GM12874 (cell line): ENCODE data around the gene KIF13A.

ENCODE experiments used
- TF ChIP-seq, protein P1 (sequence below): IDR thresholded peaks from 2 replicates; pipeline ENCODE4 v1.5.1; 2011; ENCODE audit warnings: low read depth, mild to moderate bottlenecking, control low read depth, low read length, moderate library complexity; ENCODE audit not compliant: insufficient read depth

The KIF13A gene

DNA sequence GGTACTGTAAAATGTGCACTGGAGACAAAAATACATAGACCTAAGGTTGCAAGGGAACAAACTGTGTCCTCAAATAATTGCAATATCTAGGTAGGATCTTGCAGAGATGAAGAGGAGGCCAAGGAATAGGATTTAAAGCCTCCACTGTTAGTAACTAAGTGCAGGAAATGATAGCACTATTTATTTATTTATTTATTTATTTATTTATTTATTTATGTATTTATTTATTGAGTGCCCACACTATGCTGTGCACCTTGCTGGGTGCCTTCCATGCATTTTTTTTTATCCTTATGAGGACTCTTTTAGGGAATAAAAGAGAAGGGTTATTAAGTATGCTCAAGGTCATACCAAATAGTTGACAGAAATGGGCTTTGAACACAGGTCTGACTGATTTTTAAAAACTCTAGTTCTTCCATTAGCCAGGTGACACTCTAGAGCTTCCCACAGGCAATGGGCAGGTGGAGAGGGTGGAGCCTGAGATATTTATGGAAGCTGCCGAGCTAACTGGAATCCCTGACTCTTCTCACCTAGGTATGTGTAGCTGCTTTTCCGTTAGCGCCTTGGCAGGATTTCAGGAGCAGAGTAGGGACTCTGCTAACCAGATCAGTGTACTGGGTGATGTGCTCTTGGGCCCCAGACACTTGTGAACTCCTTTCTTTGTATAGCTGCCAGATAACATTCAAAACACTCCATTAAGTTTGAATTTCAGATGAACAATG is 268.0 kb downstream of the KIF13A start:
- TF ChIP-seq, protein P1, sequence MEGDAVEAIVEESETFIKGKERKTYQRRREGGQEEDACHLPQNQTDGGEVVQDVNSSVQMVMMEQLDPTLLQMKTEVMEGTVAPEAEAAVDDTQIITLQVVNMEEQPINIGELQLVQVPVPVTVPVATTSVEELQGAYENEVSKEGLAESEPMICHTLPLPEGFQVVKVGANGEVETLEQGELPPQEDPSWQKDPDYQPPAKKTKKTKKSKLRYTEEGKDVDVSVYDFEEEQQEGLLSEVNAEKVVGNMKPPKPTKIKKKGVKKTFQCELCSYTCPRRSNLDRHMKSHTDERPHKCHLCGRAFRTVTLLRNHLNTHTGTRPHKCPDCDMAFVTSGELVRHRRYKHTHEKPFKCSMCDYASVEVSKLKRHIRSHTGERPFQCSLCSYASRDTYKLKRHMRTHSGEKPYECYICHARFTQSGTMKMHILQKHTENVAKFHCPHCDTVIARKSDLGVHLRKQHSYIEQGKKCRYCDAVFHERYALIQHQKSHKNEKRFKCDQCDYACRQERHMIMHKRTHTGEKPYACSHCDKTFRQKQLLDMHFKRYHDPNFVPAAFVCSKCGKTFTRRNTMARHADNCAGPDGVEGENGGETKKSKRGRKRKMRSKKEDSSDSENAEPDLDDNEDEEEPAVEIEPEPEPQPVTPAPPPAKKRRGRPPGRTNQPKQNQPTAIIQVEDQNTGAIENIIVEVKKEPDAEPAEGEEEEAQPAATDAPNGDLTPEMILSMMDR = no peak

DNA sequence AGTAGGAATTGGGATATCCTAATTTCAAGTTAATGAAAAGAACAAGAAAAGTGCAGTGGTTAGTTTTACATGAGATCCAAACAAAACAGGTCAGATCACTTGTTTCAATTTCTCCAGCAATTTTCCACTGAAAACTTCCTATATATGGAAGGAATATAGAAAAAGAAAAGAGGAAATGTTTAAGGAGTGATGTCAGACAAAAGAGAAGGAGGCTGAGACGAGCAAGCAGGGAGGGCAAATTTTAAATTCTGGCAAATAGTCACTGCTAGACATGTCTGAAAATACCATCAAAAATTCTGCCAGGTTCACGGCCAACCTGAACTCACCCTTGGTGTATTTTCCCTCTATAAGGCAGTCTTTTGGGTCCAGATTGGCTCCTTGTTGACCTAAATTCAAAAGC is 271.2 kb downstream of the KIF13A start:
- TF ChIP-seq, protein P1 = no peak

GRCh38 chr6:17714879-17715851 is 272.3 kb downstream of the KIF13A start:
- TF ChIP-seq, protein P1 = no peak

DNA sequence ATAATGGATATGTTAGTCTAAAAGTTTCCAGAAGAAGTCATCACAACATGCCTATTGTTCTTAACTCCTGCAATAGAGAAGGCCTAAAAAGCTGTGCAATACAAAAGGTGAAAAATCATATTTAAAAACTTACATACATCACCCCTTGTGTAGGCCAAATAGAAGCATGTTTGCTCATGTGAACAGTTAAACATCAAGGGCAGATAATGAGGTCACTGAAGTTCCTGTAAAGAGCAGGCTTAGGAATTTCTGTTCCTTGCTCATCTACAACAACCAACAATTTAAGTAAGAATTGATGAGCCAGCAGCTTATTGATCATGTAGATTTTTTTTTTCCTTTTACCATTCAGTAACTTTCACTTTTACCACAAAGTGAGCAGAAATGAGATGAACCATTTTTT is 273.3 kb downstream of the KIF13A start:
- TF ChIP-seq, protein P1 = no peak

DNA sequence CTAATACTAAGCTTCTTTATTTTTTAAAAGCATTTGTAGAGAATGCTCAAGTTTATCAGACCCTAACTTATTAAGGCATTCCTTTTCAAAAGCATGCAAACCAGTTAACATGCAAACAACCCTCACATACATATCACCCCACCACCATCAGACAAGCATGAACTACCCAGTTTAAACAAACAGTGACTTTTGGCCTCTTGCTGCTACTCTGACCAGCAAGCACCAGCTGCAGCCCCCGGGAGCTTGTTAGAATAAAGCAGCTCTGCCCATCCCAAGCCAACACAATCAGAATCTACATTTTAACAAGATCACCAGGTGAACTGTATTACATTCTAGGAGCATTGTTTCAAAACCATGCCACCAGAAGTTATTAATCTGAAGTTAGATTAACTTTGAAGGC is 274.9 kb downstream of the KIF13A start:
- TF ChIP-seq, protein P1 = no peak

- TF ChIP-seq, protein P1 = no peak
Observed at GRCh38 chr6:17710331-17710730, 277.1 kb downstream of the KIF13A start.

DNA sequence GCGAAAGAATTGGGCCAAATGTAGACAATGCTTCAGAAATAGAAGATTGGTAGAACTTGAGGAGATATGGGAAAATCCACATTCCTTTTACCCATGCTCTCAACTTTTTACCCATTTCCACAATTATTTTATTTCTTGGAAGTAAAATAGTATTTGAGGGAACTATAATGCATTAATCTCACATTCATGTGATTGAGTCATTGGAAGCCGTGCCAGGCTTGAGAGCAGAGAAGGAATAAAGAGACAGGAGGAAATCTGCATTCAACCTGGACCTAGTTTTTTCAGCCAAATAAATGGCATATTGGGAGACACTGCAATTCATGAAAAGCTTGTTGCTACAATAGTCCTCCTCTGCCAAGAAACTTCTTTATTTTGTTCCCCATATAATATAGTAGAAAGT is 278.0 kb downstream of the KIF13A start:
- TF ChIP-seq, protein P1 = no peak
